Transverse colon (tissue), 3 donors: ENCODE data around the gene HMGCS1.

Experiments
- CTCF ChIP-seq, 5 experiments: fragments of 200-600 bp in 3 of 5; fragments of 450-650 bp in 2 of 5; sonication (generic) in 3 of 5; IDR thresholded peaks; 1 replicate in 2 of 5; 2 replicates in 3 of 5; pipeline ENCODE4 v1.5.1; 2016 to 2017; ENCODE audit warnings: antibody characterized with exemption in 5 of 5, inconsistent platforms in 3 of 5, mild to moderate bottlenecking in 2 of 5, moderate library complexity in 1 of 5
- POLR2A ChIP-seq: fragments of 450-650 bp; IDR thresholded peaks from one replicate; pipeline ENCODE4 v1.6.1; 2016; ENCODE audit warnings: antibody characterized with exemption, mild to moderate bottlenecking, moderate library complexity

- TF ChIP-seq POLR2A (no peak), CTCF (IDR thresholded peaks at IDR 0.05) (no peak)
These were observed 39.7 kb downstream of the HMGCS1 start for GRCh38 chr5:43273552-43273951.
